HL-60 (cell line): Measurements from ENCODE around the gene TRIM67.

Source experiments
- GABPA ChIP-seq: IDR thresholded peaks from 2 replicates; pipeline ENCODE4 v1.6.1; 2012; ENCODE audit warnings: low read depth
- POLR2AphosphoS5 ChIP-seq: IDR thresholded peaks from 2 replicates; pipeline ENCODE4 v1.6.1; 2012; ENCODE audit warnings: low read depth
- TF ChIP-seq, protein P1 (sequence below): IDR thresholded peaks from one replicate; pipeline ENCODE4 v1.5.1; 2011; ENCODE audit warnings: low read length, control low read depth, inconsistent platforms; ENCODE audit not compliant: insufficient read depth
- TF ChIP-seq, protein P2 (sequence below): IDR thresholded peaks from 2 replicates; pipeline ENCODE4 v1.6.1; 2012; ENCODE audit warnings: low read depth; ENCODE audit not compliant: insufficient replicate concordance

DNA sequence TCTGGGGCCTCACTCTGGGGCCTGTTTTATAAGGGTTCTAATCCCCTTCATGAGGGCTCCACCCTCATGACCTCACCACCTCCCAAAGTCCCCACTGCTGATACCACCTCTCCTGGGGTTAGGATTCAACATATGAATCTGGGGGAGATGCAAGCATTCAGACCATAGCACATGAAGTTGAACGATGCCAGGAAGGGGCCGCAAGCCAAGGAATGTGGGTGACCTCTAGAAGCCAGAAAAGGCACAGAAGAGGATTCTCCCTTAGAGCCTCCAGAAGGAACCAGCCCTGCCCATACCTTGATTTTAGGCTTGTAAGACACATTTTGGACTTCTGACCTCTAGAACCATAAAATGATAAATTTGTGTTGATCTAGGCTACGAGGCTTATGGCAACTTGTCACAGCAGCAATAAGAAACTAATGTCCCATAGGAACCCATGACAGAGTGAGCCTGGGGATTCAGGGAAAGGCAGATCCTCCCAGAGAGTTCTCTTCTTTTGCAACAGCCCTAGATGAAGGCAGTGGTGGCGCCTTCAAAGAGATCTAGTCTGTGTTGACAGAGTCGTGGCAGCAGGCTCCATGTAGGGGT, 27.9 kb downstream of the TRIM67 start:
- TF ChIP-seq, protein P1, sequence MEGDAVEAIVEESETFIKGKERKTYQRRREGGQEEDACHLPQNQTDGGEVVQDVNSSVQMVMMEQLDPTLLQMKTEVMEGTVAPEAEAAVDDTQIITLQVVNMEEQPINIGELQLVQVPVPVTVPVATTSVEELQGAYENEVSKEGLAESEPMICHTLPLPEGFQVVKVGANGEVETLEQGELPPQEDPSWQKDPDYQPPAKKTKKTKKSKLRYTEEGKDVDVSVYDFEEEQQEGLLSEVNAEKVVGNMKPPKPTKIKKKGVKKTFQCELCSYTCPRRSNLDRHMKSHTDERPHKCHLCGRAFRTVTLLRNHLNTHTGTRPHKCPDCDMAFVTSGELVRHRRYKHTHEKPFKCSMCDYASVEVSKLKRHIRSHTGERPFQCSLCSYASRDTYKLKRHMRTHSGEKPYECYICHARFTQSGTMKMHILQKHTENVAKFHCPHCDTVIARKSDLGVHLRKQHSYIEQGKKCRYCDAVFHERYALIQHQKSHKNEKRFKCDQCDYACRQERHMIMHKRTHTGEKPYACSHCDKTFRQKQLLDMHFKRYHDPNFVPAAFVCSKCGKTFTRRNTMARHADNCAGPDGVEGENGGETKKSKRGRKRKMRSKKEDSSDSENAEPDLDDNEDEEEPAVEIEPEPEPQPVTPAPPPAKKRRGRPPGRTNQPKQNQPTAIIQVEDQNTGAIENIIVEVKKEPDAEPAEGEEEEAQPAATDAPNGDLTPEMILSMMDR = no peak
- TF ChIP-seq POLR2AphosphoS5 (no peak), GABPA (no peak)
- TF ChIP-seq, protein P2, sequence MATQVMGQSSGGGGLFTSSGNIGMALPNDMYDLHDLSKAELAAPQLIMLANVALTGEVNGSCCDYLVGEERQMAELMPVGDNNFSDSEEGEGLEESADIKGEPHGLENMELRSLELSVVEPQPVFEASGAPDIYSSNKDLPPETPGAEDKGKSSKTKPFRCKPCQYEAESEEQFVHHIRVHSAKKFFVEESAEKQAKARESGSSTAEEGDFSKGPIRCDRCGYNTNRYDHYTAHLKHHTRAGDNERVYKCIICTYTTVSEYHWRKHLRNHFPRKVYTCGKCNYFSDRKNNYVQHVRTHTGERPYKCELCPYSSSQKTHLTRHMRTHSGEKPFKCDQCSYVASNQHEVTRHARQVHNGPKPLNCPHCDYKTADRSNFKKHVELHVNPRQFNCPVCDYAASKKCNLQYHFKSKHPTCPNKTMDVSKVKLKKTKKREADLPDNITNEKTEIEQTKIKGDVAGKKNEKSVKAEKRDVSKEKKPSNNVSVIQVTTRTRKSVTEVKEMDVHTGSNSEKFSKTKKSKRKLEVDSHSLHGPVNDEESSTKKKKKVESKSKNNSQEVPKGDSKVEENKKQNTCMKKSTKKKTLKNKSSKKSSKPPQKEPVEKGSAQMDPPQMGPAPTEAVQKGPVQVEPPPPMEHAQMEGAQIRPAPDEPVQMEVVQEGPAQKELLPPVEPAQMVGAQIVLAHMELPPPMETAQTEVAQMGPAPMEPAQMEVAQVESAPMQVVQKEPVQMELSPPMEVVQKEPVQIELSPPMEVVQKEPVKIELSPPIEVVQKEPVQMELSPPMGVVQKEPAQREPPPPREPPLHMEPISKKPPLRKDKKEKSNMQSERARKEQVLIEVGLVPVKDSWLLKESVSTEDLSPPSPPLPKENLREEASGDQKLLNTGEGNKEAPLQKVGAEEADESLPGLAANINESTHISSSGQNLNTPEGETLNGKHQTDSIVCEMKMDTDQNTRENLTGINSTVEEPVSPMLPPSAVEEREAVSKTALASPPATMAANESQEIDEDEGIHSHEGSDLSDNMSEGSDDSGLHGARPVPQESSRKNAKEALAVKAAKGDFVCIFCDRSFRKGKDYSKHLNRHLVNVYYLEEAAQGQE = no peak
